Subcutaneous adipose tissue (tissue), 4 donors: Measurements from ENCODE around the gene AUTS2. TPM values are rescaled to one million over a fixed set of nuclear protein-coding genes. Genes with fewer than 3 reads are reported as not detected.

Experiments
- total RNA-seq, 4 donors: library from RNA; depleted of rRNA; stranded (reverse); fragments of >200 nt; gene quantifications; one replicate each; pipeline ENCODE4 v1.1.0, GENCODE V29; 2016
- TF ChIP-seq, protein P1 (sequence below): fragments of 450-650 bp; IDR thresholded peaks from one replicate; pipeline ENCODE4 v1.5.1; 2016; ENCODE audit warnings: low read depth, mild to moderate bottlenecking, control low read depth, antibody characterized with exemption, moderate library complexity

Gene AUTS2
- total RNA-seq, 4 donors from 2014 or later: 22.4 to 46.9 (median 27.4) TPM

DNA sequence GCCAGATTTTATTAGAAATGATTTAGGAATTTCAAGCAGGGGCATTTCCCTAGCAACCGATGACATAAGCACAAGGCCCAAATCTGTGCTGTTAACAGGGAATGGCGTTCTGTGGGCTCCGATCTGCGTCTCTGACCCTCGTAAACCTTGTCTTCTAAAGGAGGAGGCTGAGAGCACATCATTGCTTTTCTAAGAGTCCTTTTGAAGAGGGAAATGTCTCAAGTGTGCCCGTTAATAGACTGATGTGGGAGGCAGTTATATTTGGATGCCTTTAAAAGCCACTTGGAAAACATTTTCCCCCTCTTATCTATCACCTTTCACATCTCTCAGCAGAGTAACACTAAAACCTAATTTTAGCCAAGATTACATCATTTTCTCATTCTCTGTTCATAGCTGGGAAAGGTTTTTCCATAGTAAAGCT is 1109.6 kb downstream of the AUTS2 start:
- TF ChIP-seq, protein P1, sequence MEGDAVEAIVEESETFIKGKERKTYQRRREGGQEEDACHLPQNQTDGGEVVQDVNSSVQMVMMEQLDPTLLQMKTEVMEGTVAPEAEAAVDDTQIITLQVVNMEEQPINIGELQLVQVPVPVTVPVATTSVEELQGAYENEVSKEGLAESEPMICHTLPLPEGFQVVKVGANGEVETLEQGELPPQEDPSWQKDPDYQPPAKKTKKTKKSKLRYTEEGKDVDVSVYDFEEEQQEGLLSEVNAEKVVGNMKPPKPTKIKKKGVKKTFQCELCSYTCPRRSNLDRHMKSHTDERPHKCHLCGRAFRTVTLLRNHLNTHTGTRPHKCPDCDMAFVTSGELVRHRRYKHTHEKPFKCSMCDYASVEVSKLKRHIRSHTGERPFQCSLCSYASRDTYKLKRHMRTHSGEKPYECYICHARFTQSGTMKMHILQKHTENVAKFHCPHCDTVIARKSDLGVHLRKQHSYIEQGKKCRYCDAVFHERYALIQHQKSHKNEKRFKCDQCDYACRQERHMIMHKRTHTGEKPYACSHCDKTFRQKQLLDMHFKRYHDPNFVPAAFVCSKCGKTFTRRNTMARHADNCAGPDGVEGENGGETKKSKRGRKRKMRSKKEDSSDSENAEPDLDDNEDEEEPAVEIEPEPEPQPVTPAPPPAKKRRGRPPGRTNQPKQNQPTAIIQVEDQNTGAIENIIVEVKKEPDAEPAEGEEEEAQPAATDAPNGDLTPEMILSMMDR: no peak

DNA sequence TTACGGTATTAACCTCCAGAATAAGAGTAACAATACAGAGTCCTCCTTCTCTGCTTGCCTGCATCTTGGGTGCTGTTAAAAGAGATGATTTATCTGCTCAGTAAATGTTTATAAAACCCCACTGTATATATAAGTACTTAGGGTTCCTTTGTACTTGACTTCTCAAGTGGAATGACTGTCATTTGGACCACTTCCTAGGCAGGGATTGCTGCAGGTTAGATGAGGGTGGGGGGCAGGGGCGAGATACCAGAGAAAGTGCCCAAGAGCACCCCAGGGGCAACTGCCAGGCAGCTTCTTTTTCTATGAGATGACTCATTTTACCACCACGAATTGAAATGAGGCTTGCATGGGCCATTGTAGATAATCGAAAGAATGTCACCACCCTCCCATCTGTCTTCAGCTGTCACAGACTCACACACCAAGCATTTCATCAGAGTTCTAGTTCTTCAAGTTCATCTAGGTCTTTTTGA is 1111.8 kb downstream of the AUTS2 start:
- TF ChIP-seq, protein P1: no peak

DNA sequence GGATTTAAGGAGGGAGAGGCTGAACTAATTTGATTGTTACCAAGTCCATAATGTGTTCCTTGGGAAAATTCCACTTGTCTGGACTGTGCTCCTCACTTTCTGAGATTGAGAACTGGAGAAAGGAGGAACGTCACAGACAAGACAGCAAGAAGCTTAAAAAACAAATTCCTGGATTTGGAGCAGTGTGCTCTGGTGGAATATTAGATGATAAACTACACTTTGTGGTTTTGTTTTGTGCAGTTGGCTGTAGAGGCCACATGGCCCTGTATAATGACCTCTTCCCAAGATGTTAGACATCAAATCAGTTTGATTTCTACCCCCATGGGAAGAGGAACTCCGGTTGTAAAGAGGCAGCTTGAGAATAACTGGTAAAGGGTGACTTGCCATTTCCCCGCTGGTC is 1112.4 kb downstream of the AUTS2 start:
- TF ChIP-seq, protein P1: no peak

DNA sequence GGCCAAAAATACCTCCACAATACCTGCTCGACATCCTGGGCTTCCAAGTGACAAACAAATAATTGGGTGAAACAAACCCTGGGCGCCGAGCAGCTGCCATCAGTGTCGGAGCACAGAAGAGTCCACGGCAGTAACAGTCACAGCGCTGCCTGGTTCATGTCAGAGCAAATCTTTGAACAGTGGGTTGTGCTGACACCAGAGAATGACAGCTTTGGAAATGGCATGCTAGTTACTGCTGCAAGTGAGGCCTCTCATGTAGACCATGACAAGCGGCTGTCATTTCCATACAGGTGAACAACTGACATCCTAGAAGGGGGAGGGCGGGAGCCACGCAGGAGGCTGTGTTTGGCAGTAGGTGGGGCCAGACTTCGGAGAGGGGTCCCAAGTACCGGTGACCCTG is 1113.2 kb downstream of the AUTS2 start:
- TF ChIP-seq, protein P1: no peak

DNA sequence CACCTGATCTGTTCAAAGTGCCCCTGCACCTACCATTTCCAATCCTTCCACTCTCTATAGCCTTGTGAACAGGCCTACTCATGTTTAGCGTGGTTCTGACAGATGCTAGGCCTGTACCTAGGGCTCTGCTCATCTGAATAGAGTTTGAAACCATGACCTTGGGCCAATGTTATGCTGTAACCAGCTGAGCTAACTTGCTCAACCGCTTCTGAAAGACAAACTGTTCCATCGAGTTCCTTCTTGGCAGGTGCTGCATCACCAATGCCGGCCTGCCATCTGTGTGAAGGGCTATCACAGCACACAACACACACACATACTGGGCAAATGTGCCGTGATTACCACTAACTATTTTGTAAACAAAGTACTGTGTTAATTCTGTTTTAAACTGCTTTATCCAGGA is 1114.7 kb downstream of the AUTS2 start:
- TF ChIP-seq, protein P1: no peak

DNA sequence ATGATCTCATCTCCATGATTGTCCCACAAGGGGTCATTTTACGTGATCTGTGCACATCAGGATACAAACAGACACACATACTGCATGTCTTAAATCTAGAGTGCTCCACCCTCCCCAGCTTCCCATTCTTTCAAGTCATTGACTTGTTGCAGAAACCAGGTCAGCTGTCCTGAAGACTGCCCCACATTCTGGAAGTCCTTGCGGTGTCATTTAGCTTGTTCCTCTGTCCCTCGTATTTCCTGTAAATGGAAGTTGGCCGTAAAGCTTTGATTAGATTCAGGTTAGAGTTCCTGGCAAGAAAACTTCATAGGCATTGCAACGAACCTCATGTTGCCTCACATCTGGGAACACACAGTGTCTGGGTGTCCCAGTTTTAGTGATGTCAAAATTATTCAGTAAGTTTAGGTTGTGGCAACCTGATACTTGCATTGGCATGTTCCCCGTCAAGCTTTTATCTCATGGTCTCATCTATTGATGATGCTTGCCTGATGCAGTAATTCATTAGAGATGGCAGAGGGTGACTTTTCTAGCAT is 1116.3 kb downstream of the AUTS2 start:
- TF ChIP-seq, protein P1: no peak

DNA sequence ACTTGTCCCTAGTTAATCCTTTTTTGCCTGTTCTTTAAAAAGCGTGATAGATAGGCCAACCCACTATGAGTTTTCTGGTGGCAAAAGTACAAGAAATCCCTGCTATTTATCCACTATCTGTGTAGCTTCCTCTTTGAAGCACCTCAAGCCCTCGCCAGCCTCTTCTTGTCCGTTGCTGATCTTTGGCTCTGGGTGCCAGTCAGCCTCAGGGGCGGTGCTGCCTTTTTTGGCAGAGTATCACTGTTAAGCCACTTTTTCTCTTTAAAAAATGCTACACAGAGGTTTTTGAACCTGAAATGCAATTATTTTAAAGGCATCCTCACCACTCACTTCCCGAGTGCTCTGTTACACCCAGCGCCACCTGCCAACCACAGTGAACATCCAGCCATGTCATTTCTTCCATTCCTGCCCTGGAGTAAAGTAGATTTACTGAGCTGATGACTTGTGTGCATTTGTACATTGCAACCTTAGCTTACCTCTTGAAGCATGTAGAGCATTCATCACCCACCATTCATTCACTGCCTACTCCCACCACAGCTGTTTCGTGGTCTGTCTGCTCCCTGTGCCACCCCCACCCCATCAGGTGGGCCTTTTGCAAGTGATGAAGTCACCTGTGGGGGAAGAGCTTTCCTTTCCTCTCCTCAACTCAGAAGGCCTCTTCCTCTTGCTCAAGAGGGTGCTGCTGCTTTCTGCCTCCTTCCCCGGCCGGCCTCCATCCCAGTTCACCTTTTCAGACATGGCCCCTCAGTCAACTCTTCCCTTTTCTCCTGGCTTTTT is 1119.5 kb downstream of the AUTS2 start:
- TF ChIP-seq, protein P1: no peak
